Liver (tissue), 9 donors: ENCODE data around the gene GABBR2. TPM values are rescaled to one million over a fixed set of nuclear protein-coding genes. Genes with fewer than 3 reads are reported as not detected.

Source experiments
- DNase-seq: peaks from one replicate; pipeline ENCODE4 v3.0.0-alpha.2; 2017; ENCODE audit warnings: low spot score
- H3K27ac ChIP-seq, 2 donors: one replicate each; pipeline ENCODE4 v1.7.0; 2013; ENCODE audit warnings: inconsistent platforms in 2 of 2, low read length in 2 of 2, control low read depth in 1 of 2, low read depth in 1 of 2, mild to moderate bottlenecking in 1 of 2
- H3K27me3 ChIP-seq, 4 donors: one replicate each; pipeline versions ENCODE4 v1.6.1 to v1.7.0; 2013; ENCODE audit warnings: low read length in 3 of 4, inconsistent platforms in 1 of 4, mild to moderate bottlenecking in 1 of 4, moderate library complexity in 1 of 4; ENCODE audit not compliant: control insufficient read depth in 4 of 4, insufficient read depth in 4 of 4
- H3K36me3 ChIP-seq, 4 donors: one replicate each; pipeline versions ENCODE4 v1.6.1 to v1.7.0; 2013; ENCODE audit warnings: low read length in 3 of 4, mild to moderate bottlenecking in 3 of 4, low read depth in 1 of 4, moderate library complexity in 1 of 4; ENCODE audit not compliant: control insufficient read depth in 4 of 4, insufficient read depth in 3 of 4
- H3K4me1 ChIP-seq, 4 donors: one replicate each; pipeline versions ENCODE4 v1.6.1 to v1.7.0; 2013; ENCODE audit warnings: low read length in 3 of 4, mild to moderate bottlenecking in 3 of 4, moderate library complexity in 1 of 4; ENCODE audit not compliant: control insufficient read depth in 4 of 4, insufficient read depth in 4 of 4
- H3K4me3 ChIP-seq, 3 donors: one replicate each; pipeline versions ENCODE4 v1.6.1 to v1.7.0; 2013; ENCODE audit warnings: low read length in 3 of 3, control low read depth in 1 of 3, low read depth in 1 of 3, mild to moderate bottlenecking in 1 of 3
- H3K9ac ChIP-seq, 2 donors: one replicate each; pipeline ENCODE4 v1.7.0; 2013; ENCODE audit warnings: low read length in 2 of 2, mild to moderate bottlenecking in 2 of 2, moderate library complexity in 2 of 2, control low read depth in 1 of 2, low read depth in 1 of 2
- H3K9me3 ChIP-seq, 4 donors: one replicate each; pipeline versions ENCODE4 v1.6.1 to v1.7.0; 2013; ENCODE audit warnings: low read length in 3 of 4; ENCODE audit not compliant: control insufficient read depth in 4 of 4
- EGR1 ChIP-seq, 2 donors: IDR thresholded peaks; 2 replicates each; pipeline ENCODE4 v1.6.1; 2016 to 2018; ENCODE audit warnings: antibody characterized with exemption in 2 of 2, low read depth in 2 of 2
- FOXA1 ChIP-seq: IDR thresholded peaks from 2 replicates; pipeline ENCODE4 v1.6.1; 2016; ENCODE audit warnings: antibody characterized with exemption
- FOXA2 ChIP-seq: IDR thresholded peaks from 2 replicates; pipeline ENCODE4 v1.6.1; 2016; ENCODE audit warnings: antibody characterized with exemption
- GABPA ChIP-seq, 2 donors: IDR thresholded peaks in 1 of 2; conservative IDR thresholded peaks in 1 of 2; 2 replicates each; pipeline ENCODE4 v1.6.1; 2016; ENCODE audit warnings: antibody characterized with exemption in 2 of 2, mild to moderate bottlenecking in 1 of 2, moderate library complexity in 1 of 2
- HNF4A ChIP-seq, 2 donors: conservative IDR thresholded peaks; 2 replicates each; pipeline ENCODE4 v1.6.1; 2016; ENCODE audit warnings: antibody characterized with exemption in 2 of 2, mild to moderate bottlenecking in 2 of 2
- HNF4G ChIP-seq: IDR thresholded peaks from 2 replicates; pipeline ENCODE4 v1.6.1; 2016; ENCODE audit warnings: antibody characterized with exemption
- JUND ChIP-seq, 2 donors: IDR thresholded peaks; 2 replicates each; pipeline ENCODE4 v1.6.1; 2016; ENCODE audit warnings: antibody characterized with exemption in 2 of 2
- NR2F2 ChIP-seq: IDR thresholded peaks from 2 replicates; pipeline ENCODE4 v1.6.1; 2016; ENCODE audit warnings: antibody characterized with exemption
- RAD21 ChIP-seq, 2 donors: IDR thresholded peaks; 2 replicates each; pipeline ENCODE4 v1.6.1; 2016; ENCODE audit warnings: antibody characterized with exemption in 2 of 2, mild to moderate bottlenecking in 2 of 2
- RXRA ChIP-seq, 2 donors: IDR thresholded peaks; 2 replicates each; pipeline ENCODE4 v1.6.1; 2017 to 2018; ENCODE audit warnings: antibody characterized with exemption in 2 of 2, mild to moderate bottlenecking in 1 of 2
- SP1 ChIP-seq: IDR thresholded peaks from 2 replicates; pipeline ENCODE4 v1.6.1; 2018; ENCODE audit warnings: antibody characterized with exemption, mild to moderate bottlenecking
- TAF1 ChIP-seq: conservative IDR thresholded peaks from 2 replicates; pipeline ENCODE4 v1.6.1; 2016; ENCODE audit warnings: antibody characterized with exemption, mild to moderate bottlenecking
- YY1 ChIP-seq: IDR thresholded peaks from 2 replicates; pipeline ENCODE4 v1.6.1; 2016; ENCODE audit warnings: antibody characterized with exemption, mild to moderate bottlenecking
- WGBS: extraction: QIAGEN DNeasy Blood & Tissue Kit; methylation state at CpG from one replicate; pipeline ENCODE4 v1.1.7; 2013; 5-methylcytosine and 5-hydroxymethylcytosine counted together
- polyA plus RNA-seq, 2 donors: library from polyadenylated mRNA; stranded (reverse) in 1 of 2; unstranded in 1 of 2; fragments of 200-250 nt in 1 of 2; fragments of >200 nt in 1 of 2; fragmentation: Nextera tagmentation in 1 of 2; extraction: Ambion mirVana in 1 of 2; gene quantifications; one replicate each; pipeline versions ENCODE4 v1.2.1 to v1.2.3, GENCODE V29; 2013 to 2015
- total RNA-seq, 2 donors: library from RNA; depleted of rRNA; stranded (reverse); fragments of >200 nt; gene quantifications; one replicate each; pipeline ENCODE4 v1.2.3, GENCODE V29; 2014
- TF ChIP-seq, protein P1 (sequence below): fragments of 150-350 bp; IDR thresholded peaks from 2 replicates; pipeline ENCODE4 v1.5.1; 2017; ENCODE audit warnings: improper control_type of control experiment, low read depth, low read length; ENCODE audit not compliant: missing input control
- TF ChIP-seq, protein P2 (sequence below): IDR thresholded peaks from 2 replicates; pipeline ENCODE4 v1.6.1; 2016; ENCODE audit warnings: antibody characterized with exemption, mild to moderate bottlenecking
- TF ChIP-seq, protein P3 (sequence below): IDR thresholded peaks from 2 replicates; pipeline ENCODE4 v1.6.1; 2016; ENCODE audit warnings: antibody characterized with exemption
- TF ChIP-seq, protein P4 (sequence below): IDR thresholded peaks from 2 replicates; pipeline ENCODE4 v1.6.1; 2016; ENCODE audit warnings: antibody characterized with exemption
- donor health status: healthy.
- donor health status: healthy.
- donor health status: healthy.
- donor health status: healthy.
- donor health status: healthy.

The GABBR2 gene
- total and polyA plus RNA-seq, 4 donors, result 0.03 to 0.23 (median 0.08) TPM; not detected in 1

DNA sequence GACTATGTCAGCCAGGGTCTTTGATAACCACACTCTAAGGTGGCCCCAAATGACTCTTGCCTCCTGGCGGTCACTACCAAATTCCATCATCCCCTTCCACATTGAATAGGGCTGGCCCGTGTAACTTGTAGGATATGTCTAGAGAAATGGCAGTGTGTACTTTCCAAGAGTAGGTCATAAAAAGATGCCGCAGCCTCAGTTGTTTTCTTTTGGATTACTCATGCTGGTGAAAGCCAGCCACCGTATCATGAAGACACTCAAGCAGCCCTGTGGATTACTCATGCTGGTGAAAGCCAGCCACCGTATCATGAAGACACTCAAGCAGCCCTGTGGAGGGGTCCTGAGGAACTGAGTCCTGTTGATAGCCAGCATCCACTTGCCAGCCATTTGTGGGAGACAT, 281.2 kb downstream of the GABBR2 start (continued):
- no peak for TF ChIP-seq RXRA (IDR thresholded peaks at IDR 0.05)

DNA sequence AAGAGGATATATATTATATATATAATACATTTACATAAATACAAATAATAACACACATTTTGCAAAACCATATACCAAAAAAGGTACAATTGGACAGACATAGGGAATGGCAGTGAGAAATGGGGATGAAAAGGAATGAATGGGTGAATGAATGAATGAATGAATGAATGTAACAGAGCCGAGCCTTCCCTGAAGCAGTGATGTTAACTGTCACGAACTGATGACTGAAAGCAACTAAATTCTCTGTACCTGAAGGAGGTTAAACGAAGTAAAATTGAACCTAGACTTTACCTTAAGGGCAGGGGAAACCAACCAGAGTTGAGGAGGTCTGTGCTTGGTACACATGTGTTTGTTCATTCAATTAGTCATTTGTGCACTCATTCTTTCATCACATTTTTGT, 283.7 kb downstream of the GABBR2 start:
- no peak for DNase-seq
- no peak for TF ChIP-seq YY1
- TF ChIP-seq, protein P1, sequence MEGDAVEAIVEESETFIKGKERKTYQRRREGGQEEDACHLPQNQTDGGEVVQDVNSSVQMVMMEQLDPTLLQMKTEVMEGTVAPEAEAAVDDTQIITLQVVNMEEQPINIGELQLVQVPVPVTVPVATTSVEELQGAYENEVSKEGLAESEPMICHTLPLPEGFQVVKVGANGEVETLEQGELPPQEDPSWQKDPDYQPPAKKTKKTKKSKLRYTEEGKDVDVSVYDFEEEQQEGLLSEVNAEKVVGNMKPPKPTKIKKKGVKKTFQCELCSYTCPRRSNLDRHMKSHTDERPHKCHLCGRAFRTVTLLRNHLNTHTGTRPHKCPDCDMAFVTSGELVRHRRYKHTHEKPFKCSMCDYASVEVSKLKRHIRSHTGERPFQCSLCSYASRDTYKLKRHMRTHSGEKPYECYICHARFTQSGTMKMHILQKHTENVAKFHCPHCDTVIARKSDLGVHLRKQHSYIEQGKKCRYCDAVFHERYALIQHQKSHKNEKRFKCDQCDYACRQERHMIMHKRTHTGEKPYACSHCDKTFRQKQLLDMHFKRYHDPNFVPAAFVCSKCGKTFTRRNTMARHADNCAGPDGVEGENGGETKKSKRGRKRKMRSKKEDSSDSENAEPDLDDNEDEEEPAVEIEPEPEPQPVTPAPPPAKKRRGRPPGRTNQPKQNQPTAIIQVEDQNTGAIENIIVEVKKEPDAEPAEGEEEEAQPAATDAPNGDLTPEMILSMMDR, result no peak
- no peak for TF ChIP-seq JUND (IDR thresholded peaks at IDR 0.05)
- TF ChIP-seq, protein P2, sequence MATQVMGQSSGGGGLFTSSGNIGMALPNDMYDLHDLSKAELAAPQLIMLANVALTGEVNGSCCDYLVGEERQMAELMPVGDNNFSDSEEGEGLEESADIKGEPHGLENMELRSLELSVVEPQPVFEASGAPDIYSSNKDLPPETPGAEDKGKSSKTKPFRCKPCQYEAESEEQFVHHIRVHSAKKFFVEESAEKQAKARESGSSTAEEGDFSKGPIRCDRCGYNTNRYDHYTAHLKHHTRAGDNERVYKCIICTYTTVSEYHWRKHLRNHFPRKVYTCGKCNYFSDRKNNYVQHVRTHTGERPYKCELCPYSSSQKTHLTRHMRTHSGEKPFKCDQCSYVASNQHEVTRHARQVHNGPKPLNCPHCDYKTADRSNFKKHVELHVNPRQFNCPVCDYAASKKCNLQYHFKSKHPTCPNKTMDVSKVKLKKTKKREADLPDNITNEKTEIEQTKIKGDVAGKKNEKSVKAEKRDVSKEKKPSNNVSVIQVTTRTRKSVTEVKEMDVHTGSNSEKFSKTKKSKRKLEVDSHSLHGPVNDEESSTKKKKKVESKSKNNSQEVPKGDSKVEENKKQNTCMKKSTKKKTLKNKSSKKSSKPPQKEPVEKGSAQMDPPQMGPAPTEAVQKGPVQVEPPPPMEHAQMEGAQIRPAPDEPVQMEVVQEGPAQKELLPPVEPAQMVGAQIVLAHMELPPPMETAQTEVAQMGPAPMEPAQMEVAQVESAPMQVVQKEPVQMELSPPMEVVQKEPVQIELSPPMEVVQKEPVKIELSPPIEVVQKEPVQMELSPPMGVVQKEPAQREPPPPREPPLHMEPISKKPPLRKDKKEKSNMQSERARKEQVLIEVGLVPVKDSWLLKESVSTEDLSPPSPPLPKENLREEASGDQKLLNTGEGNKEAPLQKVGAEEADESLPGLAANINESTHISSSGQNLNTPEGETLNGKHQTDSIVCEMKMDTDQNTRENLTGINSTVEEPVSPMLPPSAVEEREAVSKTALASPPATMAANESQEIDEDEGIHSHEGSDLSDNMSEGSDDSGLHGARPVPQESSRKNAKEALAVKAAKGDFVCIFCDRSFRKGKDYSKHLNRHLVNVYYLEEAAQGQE, result no peak
- no peak for TF ChIP-seq FOXA2
- no peak for TF ChIP-seq HNF4G
- TF ChIP-seq SP1, result no peak
- TF ChIP-seq RAD21 (IDR thresholded peaks at IDR 0.05), result no peak
- TF ChIP-seq, protein P3, sequence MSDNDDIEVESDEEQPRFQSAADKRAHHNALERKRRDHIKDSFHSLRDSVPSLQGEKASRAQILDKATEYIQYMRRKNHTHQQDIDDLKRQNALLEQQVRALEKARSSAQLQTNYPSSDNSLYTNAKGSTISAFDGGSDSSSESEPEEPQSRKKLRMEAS, result no peak
- TF ChIP-seq GABPA (IDR thresholded peaks at IDR 0.05 in 1 of 2, conservative IDR thresholded peaks at IDR 0.05 in 1 of 2), result no peak
- TF ChIP-seq, protein P4, sequence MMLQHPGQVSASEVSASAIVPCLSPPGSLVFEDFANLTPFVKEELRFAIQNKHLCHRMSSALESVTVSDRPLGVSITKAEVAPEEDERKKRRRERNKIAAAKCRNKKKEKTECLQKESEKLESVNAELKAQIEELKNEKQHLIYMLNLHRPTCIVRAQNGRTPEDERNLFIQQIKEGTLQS, result no peak
- TF ChIP-seq NR2F2, result no peak
- no peak for TF ChIP-seq TAF1
- no peak for TF ChIP-seq EGR1 (IDR thresholded peaks at IDR 0.05; ENCODE audit: low read depth in 2 of 2)
- TF ChIP-seq FOXA1, result no peak
- Histone ChIP-seq H3K36me3 (no peaks in the 10 kb centered on the region), H3K27ac (no peak overlapping the region), H3K4me1 (no peaks in the 10 kb centered on the region), H3K4me3 (no peak overlapping the region), H3K9ac (no peak overlapping the region), H3K9me3 (no peaks in the 10 kb centered on the region), H3K27me3 (no peaks in the 10 kb centered on the region)
- WGBS, result 80% methylated on average over 3 of the region's 3 CpGs

DNA sequence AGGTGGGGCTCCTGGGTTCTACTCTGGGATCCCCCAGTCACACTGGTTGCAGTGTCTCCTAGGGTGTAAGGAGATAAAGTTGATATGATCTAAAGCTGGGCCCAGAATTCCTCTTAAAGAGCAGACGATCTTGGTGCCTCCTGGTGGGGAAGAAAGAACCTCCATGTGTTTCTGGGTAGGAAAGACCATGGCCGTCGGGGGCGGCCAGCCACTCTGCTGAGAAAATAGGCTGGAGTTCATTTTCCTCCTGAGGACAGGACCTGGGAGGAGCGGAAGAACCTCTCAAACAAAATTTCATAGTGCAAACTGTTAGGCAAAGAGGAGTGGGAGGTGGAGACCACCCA, 289.5 kb downstream of the GABBR2 start:
- Histone ChIP-seq H3K9ac (no peak overlapping the region), H3K36me3 (no peaks in the 10 kb centered on the region), H3K4me1 (no peaks in the 10 kb centered on the region), H3K4me3 (no peak overlapping the region), H3K9me3 (peaks cover 0 to 5% (median 3%) of the 10 kb centered on the region in 4 donors), H3K27me3 (no peaks in the 10 kb centered on the region), H3K27ac (no peak overlapping the region)
- 85% methylated on average over 5 of the region's 5 CpGs for WGBS
- TF ChIP-seq, protein P1, result no peak
- TF ChIP-seq FOXA2 (no peak), HNF4A (conservative IDR thresholded peaks at IDR 0.05) (no peak), EGR1 (IDR thresholded peaks at IDR 0.05; ENCODE audit: low read depth in 2 of 2) (no peak), RXRA (IDR thresholded peaks at IDR 0.05) (no peak), TAF1 (no peak), HNF4G (no peak), GABPA (IDR thresholded peaks at IDR 0.05 in 1 of 2, conservative IDR thresholded peaks at IDR 0.05 in 1 of 2) (no peak)
- DNase-seq, result no peak
